Type B pancreatic cell (in vitro differentiated cells): ENCODE measurements around the gene LDHB. TPM values are rescaled to one million over a fixed set of nuclear protein-coding genes. Genes with fewer than 3 reads are reported as not detected.
"Not testable (repeated sequence)": the region's sequence is repeated elsewhere in the genome, so short reads cannot be mapped to it uniquely, and the experiment has no call there.

Experiments used
- DNase-seq: peaks from one replicate; pipeline ENCODE4 v3.0.0; 2021; ENCODE audit warnings: mixed read lengths; ENCODE audit not compliant: unreplicated experiment; ENCODE audit errors: extremely low spot score
- H3K27ac Mint-ChIP-seq: 2 replicates; pipeline ENCODE4 v1.8.0; 2021; ENCODE audit warnings: mild to moderate bottlenecking, mixed read lengths
- H3K27me3 Mint-ChIP-seq: 2 replicates; pipeline ENCODE4 v1.8.0; 2021; ENCODE audit warnings: mixed read lengths
- H3K36me3 Mint-ChIP-seq: 2 replicates; pipeline ENCODE4 v1.8.0; 2021; ENCODE audit warnings: mixed read lengths
- H3K4me1 Mint-ChIP-seq: one replicate; pipeline ENCODE4 v1.8.0; 2021; ENCODE audit warnings: mixed read lengths; ENCODE audit not compliant: unreplicated experiment
- H3K4me3 Mint-ChIP-seq: 2 replicates; pipeline ENCODE4 v1.8.0; 2021; ENCODE audit warnings: mild to moderate bottlenecking, mixed read lengths
- H3K9me3 Mint-ChIP-seq: 2 replicates; pipeline ENCODE4 v1.8.0; 2021; ENCODE audit warnings: mixed read lengths
- CTCF ChIP-seq: fragments of 200-600 bp; sonication (generic); conservative IDR thresholded peaks from 2 replicates; pipeline ENCODE4 v1.5.0; 2021; ENCODE audit warnings: antibody characterized with exemption, mild to moderate bottlenecking
- total RNA-seq: library from RNA; stranded (reverse); gene quantifications from 2 replicates; pipeline ENCODE4 v1.2.1, GENCODE V29; 2021; ENCODE audit warnings: low replicate concordance

Gene LDHB
- total RNA-seq, 1 donor from 2014 or later: 848 TPM

- no peaks in the 10 kb centered on the region for H3K9me3 Mint-ChIP-seq
- H3K27me3 Mint-ChIP-seq: peaks cover 69% of the 10 kb centered on the region
- no peaks in the 10 kb centered on the region for H3K36me3 Mint-ChIP-seq
- TF ChIP-seq CTCF: no peak
- no peaks in the 10 kb centered on the region for H3K4me1 Mint-ChIP-seq
- H3K27ac Mint-ChIP-seq: no peak overlapping the region
- H3K4me3 Mint-ChIP-seq: no peak overlapping the region
- DNase-seq: no peak
Observed at GRCh38 chr12:21677622-21678277, 20.1 kb upstream of the LDHB start.

GRCh38 chr12:21677204-21677603 lies 19.6 kb upstream of the LDHB start:
- no peak for TF ChIP-seq CTCF
- no peaks in the 10 kb centered on the region for H3K4me1 Mint-ChIP-seq
- H3K27me3 Mint-ChIP-seq: peaks cover 66% of the 10 kb centered on the region
- DNase-seq: no peak
- H3K4me3 Mint-ChIP-seq: no peak overlapping the region
- H3K9me3 Mint-ChIP-seq: no peaks in the 10 kb centered on the region
- H3K36me3 Mint-ChIP-seq: no peaks in the 10 kb centered on the region
- H3K27ac Mint-ChIP-seq: no peak overlapping the region

- no peaks in the 10 kb centered on the region for H3K36me3 Mint-ChIP-seq
- H3K27me3 Mint-ChIP-seq: peaks cover 66% of the 10 kb centered on the region
- no peaks in the 10 kb centered on the region for H3K4me1 Mint-ChIP-seq
- no peaks in the 10 kb centered on the region for H3K9me3 Mint-ChIP-seq
- no peak overlapping the region for H3K4me3 Mint-ChIP-seq
- DNase-seq: no peak
- TF ChIP-seq CTCF: no peak
- H3K27ac Mint-ChIP-seq: no peak overlapping the region
Observed at GRCh38 chr12:21676776-21677175, 19.1 kb upstream of the LDHB start.

GRCh38 chr12:21675641-21676040 lies 18.0 kb upstream of the LDHB start:
- no peak for TF ChIP-seq CTCF
- H3K4me1 Mint-ChIP-seq: no peaks in the 10 kb centered on the region

DNA sequence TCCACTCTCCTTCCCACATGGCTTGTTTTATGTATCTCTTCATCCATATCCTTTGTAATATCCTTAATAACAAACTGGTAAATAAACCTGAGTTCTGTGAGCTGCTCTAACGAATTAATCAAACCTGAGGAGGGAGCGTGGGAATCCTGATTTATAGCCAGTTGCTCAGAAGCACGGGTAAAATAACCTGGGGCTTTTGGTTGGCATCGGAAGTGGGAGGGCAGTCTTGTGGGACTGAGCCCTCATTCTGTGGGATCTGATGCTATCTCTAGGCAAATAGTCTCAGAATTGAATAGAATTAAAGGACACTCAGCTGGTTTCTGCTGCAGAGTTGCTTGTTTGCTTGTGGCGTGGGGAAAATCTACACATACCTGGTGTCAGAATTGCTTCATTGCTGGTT lies 17.5 kb upstream of the LDHB start:
- Mint-ChIP-seq H3K27me3 (peaks cover 68% of the 10 kb centered on the region), H3K4me1 (no peaks in the 10 kb centered on the region), H3K27ac (no peak overlapping the region), H3K9me3 (no peaks in the 10 kb centered on the region), H3K36me3 (no peaks in the 10 kb centered on the region), H3K4me3 (no peak overlapping the region)
- TF ChIP-seq CTCF: no peak
- DNase-seq: no peak

More at GRCh38 chr12:21675641-21676040, 18.0 kb upstream of the LDHB start:
- no peak for DNase-seq
- Mint-ChIP-seq H3K27ac (no peak overlapping the region), H3K4me3 (no peak overlapping the region), H3K27me3 (peaks cover 68% of the 10 kb centered on the region), H3K36me3 (no peaks in the 10 kb centered on the region), H3K9me3 (no peaks in the 10 kb centered on the region)

DNA sequence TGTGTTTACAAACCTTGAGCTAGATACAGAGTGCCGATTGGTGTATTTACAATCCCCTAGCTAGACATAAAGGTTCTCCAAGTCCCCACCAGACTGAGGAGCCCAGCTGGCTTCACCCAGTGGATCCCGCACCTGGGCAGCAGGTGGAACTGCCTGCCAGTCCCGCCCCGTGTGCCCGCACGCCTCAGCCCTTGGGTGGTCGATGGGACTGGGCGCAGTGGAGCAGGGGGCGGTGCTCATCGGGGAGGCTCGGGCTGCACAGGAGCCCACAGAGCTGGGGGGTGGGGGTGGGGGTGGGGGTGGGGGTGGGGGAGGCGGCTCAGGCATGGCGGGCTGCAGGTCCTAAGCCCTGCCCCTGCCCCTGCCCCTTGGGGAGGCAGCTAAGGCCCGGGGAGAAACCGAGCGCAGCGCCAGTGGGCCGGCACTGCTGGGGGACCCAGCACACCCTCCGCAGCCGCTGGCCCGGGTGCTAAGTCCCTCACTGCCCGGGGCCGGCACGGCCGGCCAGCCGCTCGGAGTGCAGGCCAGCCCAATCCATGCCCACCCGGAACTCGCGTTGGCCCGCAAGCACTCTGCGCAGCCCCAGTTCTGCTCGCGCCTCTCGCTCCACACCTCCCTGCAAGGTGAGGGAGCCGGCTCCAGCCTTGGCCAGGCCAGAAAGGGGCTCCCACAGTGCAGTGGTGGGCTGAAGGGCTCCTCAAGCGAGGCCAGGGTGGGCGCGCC lies 16.3 kb upstream of the LDHB start:
- DNase-seq, H3K4me3 Mint-ChIP-seq, H3K27ac Mint-ChIP-seq, H3K4me1 Mint-ChIP-seq, H3K9me3 Mint-ChIP-seq, H3K36me3 Mint-ChIP-seq: not testable (repeated sequence)
- H3K27me3 Mint-ChIP-seq: peaks cover 68% of the 10 kb centered on the region
